HCT116 (cell line): ENCODE measurements around the gene RETREG1. TPM values are rescaled to one million over a fixed set of nuclear protein-coding genes. Genes with fewer than 3 reads are reported as not detected.

Experiments
- ATAC-seq: fragments of 200-7000 bp; cut with Tn5 transposase; 2 replicates; pipeline ENCODE4 v1.9.1; 2020; ENCODE audit warnings: mild to moderate bottlenecking, moderate library complexity
- BruUV-seq: library from RNA; stranded (reverse); fragments of 400-500 nt; replicated peaks from 2 replicates; lab custom pipeline; 2021; lab: Mats Ljungman, UMichigan
- CTCF ChIA-PET: fragments of 300-600 bp; sonication (Branson Sonifier 250); formaldehyde crosslinking; loops from one replicate; lab custom pipeline; 2021; ENCODE audit warnings: antibody characterized with exemption; lab: Charles Lee
- POLR2A ChIA-PET: fragments of 300-600, 350-600 bp; sonication (Branson Sonifier 250); formaldehyde crosslinking; loops from one replicate; lab custom pipeline; 2021; ENCODE audit warnings: antibody characterized with exemption; lab: Charles Lee
- RAD21 ChIA-PET, 2 experiments: fragments of 300-600 bp; sonication (Branson Sonifier 250); formaldehyde crosslinking; loops; one replicate each; lab custom pipeline; 2023; ENCODE audit warnings: low total read pairs in 2 of 2; ENCODE audit not compliant: uncharacterized antibody in 2 of 2, unreplicated experiment in 2 of 2, low non-redundant PET in 1 of 2; lab: Charles Lee
- DNase-seq: peaks from one replicate; pipeline ENCODE4 v3.0.0-alpha.2; 2010; ENCODE audit warnings: low read depth, low spot score
- H2AFZ ChIP-seq: fragments of 200-600 bp; shearing (Covaris generic), sonication (generic); 2 replicates; pipeline ENCODE4 v1.6.1; 2017; ENCODE audit warnings: low read depth, mixed run types, mixed read lengths, antibody characterized with exemption, low read length; ENCODE audit not compliant: poor library complexity, severe bottlenecking
- H3K27ac ChIP-seq: 2 replicates; pipeline ENCODE4 v1.5.1; 2012; ENCODE audit warnings: low read depth, low read length
- H3K27me3 ChIP-seq: fragments of 200-600 bp; sonication (generic); 2 replicates; pipeline ENCODE4 v1.6.1; 2016; ENCODE audit warnings: mixed run types, low read length, mixed read lengths; ENCODE audit not compliant: insufficient read depth
- H3K36me3 ChIP-seq, 2 experiments: fragments of 200-500 bp in 1 of 2; fragments of 200-600 bp in 1 of 2; sonication (Bioruptor generic) in 1 of 2; sonication (generic) in 1 of 2; 2 replicates each; pipeline versions ENCODE4 v1.5.1 to v1.6.1; 2014 to 2016; ENCODE audit warnings: low read length in 2 of 2, inconsistent platforms in 1 of 2, mixed read lengths in 1 of 2, mixed run types in 1 of 2; ENCODE audit not compliant: insufficient read depth in 2 of 2, control insufficient read depth in 1 of 2
- H3K4me1 ChIP-seq, 2 experiments: fragments of 200-600 bp in 1 of 2; sonication (generic) in 1 of 2; 2 replicates each; pipeline versions ENCODE4 v1.5.1 to v1.6.1; 2012 to 2017; ENCODE audit warnings: low read length in 2 of 2, inconsistent platforms in 1 of 2, mild to moderate bottlenecking in 1 of 2, mixed read lengths in 1 of 2, mixed run types in 1 of 2, moderate library complexity in 1 of 2; ENCODE audit not compliant: insufficient read depth in 2 of 2, control insufficient read depth in 1 of 2
- H3K4me2 ChIP-seq: fragments of 200-600 bp; sonication (generic); 2 replicates; pipeline ENCODE4 v1.6.1; 2017; ENCODE audit warnings: mixed run types, low read length, mixed read lengths
- H3K4me3 ChIP-seq, 2 experiments: fragments of 200-600 bp in 1 of 2; sonication (generic) in 1 of 2; replicated peaks in 1 of 2; 2 replicates each; pipeline ENCODE4 v1.5.1; 2011 to 2016; ENCODE audit warnings: low read length in 2 of 2, control low read depth in 1 of 2, low read depth in 1 of 2, mild to moderate bottlenecking in 1 of 2, mixed read lengths in 1 of 2, mixed run types in 1 of 2
- H3K79me2 ChIP-seq: fragments of 200-600 bp; sonication (generic); 2 replicates; pipeline ENCODE4 v1.6.1; 2017; ENCODE audit warnings: mild to moderate bottlenecking, mixed run types, low read length, moderate library complexity, mixed read lengths; ENCODE audit not compliant: insufficient read depth
- H3K9ac ChIP-seq: fragments of 200-600 bp; sonication (generic); 2 replicates; pipeline ENCODE4 v1.6.1; 2016; ENCODE audit warnings: low read length, mixed read lengths
- H3K9me2 ChIP-seq: fragments of 200-600 bp; sonication (generic), shearing (Covaris generic); 2 replicates; pipeline ENCODE4 v1.6.1; 2017; ENCODE audit warnings: mixed run types, mild to moderate bottlenecking, moderate library complexity; ENCODE audit not compliant: insufficient read depth
- H3K9me3 ChIP-seq, 2 experiments: fragments of 200-500 bp in 1 of 2; fragments of 200-600 bp in 1 of 2; sonication (Bioruptor generic) in 1 of 2; sonication (generic) in 1 of 2; 2 replicates each; pipeline ENCODE4 v1.6.1; 2014 to 2017; ENCODE audit warnings: low read length in 2 of 2, mixed read lengths in 2 of 2, inconsistent platforms in 1 of 2, low read depth in 1 of 2, mild to moderate bottlenecking in 1 of 2, mixed run types in 1 of 2, moderate library complexity in 1 of 2; ENCODE audit not compliant: control insufficient read depth in 1 of 2, insufficient read depth in 1 of 2
- H4K20me1 ChIP-seq: fragments of 200-600 bp; sonication (generic), shearing (Covaris generic); 2 replicates; pipeline ENCODE4 v1.6.1; 2017; ENCODE audit warnings: mixed run types, mild to moderate bottlenecking, moderate library complexity; ENCODE audit not compliant: insufficient read depth
- CBX3 ChIP-seq: IDR thresholded peaks from 2 replicates; pipeline ENCODE4 v1.6.1; 2012; ENCODE audit warnings: low read depth
- CEBPB ChIP-seq: IDR thresholded peaks from 2 replicates; pipeline ENCODE4 v1.6.1; 2012; ENCODE audit warnings: low read depth
- CTCF ChIP-seq, 3 experiments: fragments of 200-600 bp in 1 of 3; sonication (generic) in 1 of 3; IDR thresholded peaks in 2 of 3; conservative IDR thresholded peaks in 1 of 3; 2 replicates each; pipeline ENCODE4 v1.5.1; 2012 to 2017; ENCODE audit warnings: low read depth in 2 of 3, low read length in 2 of 3, antibody characterized with exemption in 1 of 3, borderline replicate concordance in 1 of 3, control low read depth in 1 of 3, mild to moderate bottlenecking in 1 of 3, mixed read lengths in 1 of 3, mixed run types in 1 of 3, moderate library complexity in 1 of 3; ENCODE audit not compliant: insufficient read depth in 1 of 3
- EGR1 ChIP-seq: IDR thresholded peaks from 2 replicates; pipeline ENCODE4 v1.6.1; 2012; ENCODE audit warnings: low read depth
- ELF1 ChIP-seq: IDR thresholded peaks from 2 replicates; pipeline ENCODE4 v1.6.1; 2012; ENCODE audit warnings: low read depth, borderline replicate concordance
- JUND ChIP-seq: IDR thresholded peaks from 2 replicates; pipeline ENCODE4 v1.6.1; 2012
- MAX ChIP-seq: IDR thresholded peaks from 2 replicates; pipeline ENCODE4 v1.6.1; 2012
- POLR2AphosphoS5 ChIP-seq: IDR thresholded peaks from 2 replicates; pipeline ENCODE4 v1.6.1; 2011; ENCODE audit warnings: mild to moderate bottlenecking, low read depth, low read length, moderate library complexity
- RAD21 ChIP-seq: IDR thresholded peaks from 2 replicates; pipeline ENCODE4 v1.6.1; 2012; ENCODE audit warnings: low read depth, mild to moderate bottlenecking
- SIN3A ChIP-seq: IDR thresholded peaks from 2 replicates; pipeline ENCODE4 v1.6.1; 2012; ENCODE audit warnings: low read depth
- SP1 ChIP-seq: IDR thresholded peaks from 2 replicates; pipeline ENCODE4 v1.6.1; 2012; ENCODE audit warnings: low read depth
- SRF ChIP-seq: IDR thresholded peaks from 2 replicates; pipeline ENCODE4 v1.6.1; 2012; ENCODE audit warnings: low read depth
- ZFX ChIP-seq: fragments of 450-650 bp; IDR thresholded peaks from 2 replicates; pipeline ENCODE4 v1.6.1; 2017
- intact Hi-C: fragments of 100-400 bp; cut with micrococcal nuclease; formaldehyde crosslinking; loops from 2 replicates; pipeline ENCODE4 v1.10.0; 2022
- total RNA-seq: library from RNA; stranded (reverse); gene quantifications from one replicate; pipeline ENCODE4 v1.2.1, GENCODE V29; 2021; ENCODE audit not compliant: unreplicated experiment
- TF ChIP-seq, protein P1 (sequence below): IDR thresholded peaks from 2 replicates; pipeline ENCODE4 v1.6.1; 2012; ENCODE audit warnings: low read depth
- TF ChIP-seq, protein P2 (sequence below): IDR thresholded peaks from 2 replicates; pipeline ENCODE4 v1.6.1; 2011; ENCODE audit warnings: mild to moderate bottlenecking, low read length, moderate library complexity; ENCODE audit not compliant: insufficient replicate concordance; ENCODE audit errors: extremely low read depth

The RETREG1 gene
- total RNA-seq, 1 experiment from 2014 or later = 6.0 TPM

DNA sequence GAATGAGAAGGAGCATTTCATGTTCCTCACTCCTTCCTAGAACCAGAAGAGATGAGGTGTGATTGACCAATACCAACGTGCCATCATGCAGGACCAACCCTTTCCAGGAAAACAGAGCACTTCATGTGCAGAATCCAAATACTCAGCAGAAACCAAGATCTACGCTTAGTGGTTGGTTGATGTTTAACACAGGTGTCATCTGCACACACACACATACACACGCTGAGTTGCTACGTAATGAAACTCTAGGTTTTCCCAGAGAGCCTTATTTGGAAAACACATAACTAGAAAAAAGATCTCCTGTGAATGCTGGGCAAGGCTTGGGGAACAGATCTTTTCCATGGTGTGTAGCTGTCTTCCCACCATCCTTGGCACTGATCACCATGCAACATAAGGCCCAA is 130.1 kb downstream of the RETREG1 start:
- H2AFZ ChIP-seq = no peak overlapping the region
- TF ChIP-seq EGR1 = no peak
- TF ChIP-seq SRF = no peak
- no peak for TF ChIP-seq RAD21
- no peak for TF ChIP-seq POLR2AphosphoS5
- no peak for TF ChIP-seq JUND
- TF ChIP-seq ELF1 = no peak
- TF ChIP-seq SIN3A = no peak
- no peak for TF ChIP-seq ZFX
- no peak for TF ChIP-seq CEBPB
- no peak for TF ChIP-seq SP1
- no peak overlapping the region for H3K4me3 ChIP-seq
- ChIA-PET RAD21 (no interaction called here), CTCF (interaction anchor here (1.9 kb wide), 1 partner anchor 66 kb away, joined by 4 read pairs; no protein-coding TSS in a partner anchor), POLR2A (no interaction called here)
- no peaks in the 10 kb centered on the region for H3K79me2 ChIP-seq
- no peaks in the 10 kb centered on the region for H3K9me3 ChIP-seq
- no peaks in the 10 kb centered on the region for H3K27me3 ChIP-seq
- intact Hi-C loops = no loop called here
- H3K9ac ChIP-seq = no peak overlapping the region
- no peaks in the 10 kb centered on the region for H3K36me3 ChIP-seq
- no peaks in the 10 kb centered on the region for H3K9me2 ChIP-seq
- no peak overlapping the region for H3K4me2 ChIP-seq
- DNase-seq (no peak), ATAC-seq (no peak)
- BruUV-seq = no TSS peak
- H3K4me1 ChIP-seq = no peaks in the 10 kb centered on the region
- H4K20me1 ChIP-seq = no peaks in the 10 kb centered on the region
- H3K27ac ChIP-seq = no peak overlapping the region

- Histone ChIP-seq H3K9ac (no peak overlapping the region), H3K9me3 (no peaks in the 10 kb centered on the region), H3K79me2 (no peaks in the 10 kb centered on the region), H3K36me3 (no peaks in the 10 kb centered on the region), H3K9me2 (no peaks in the 10 kb centered on the region), H3K27ac (no peak overlapping the region), H4K20me1 (no peaks in the 10 kb centered on the region), H2AFZ (no peak overlapping the region), H3K4me2 (no peak overlapping the region), H3K4me1 (no peaks in the 10 kb centered on the region), H3K4me3 (no peak overlapping the region), H3K27me3 (no peaks in the 10 kb centered on the region)
- ChIA-PET POLR2A (no interaction called here), RAD21 (no interaction called here), CTCF (interaction anchor here (1.9 kb wide), 1 partner anchor 67 kb away, joined by 4 read pairs; no protein-coding TSS in a partner anchor)
- no peak for DNase-seq
- no peak for ATAC-seq
- no TSS peak for BruUV-seq
- intact Hi-C loops = no loop called here
- TF ChIP-seq JUND (no peak), SP1 (no peak), CTCF (IDR thresholded peaks at IDR 0.05 in 2 of 3, conservative IDR thresholded peaks at IDR 0.05 in 1 of 3; ENCODE audit: borderline replicate concordance in 1 of 3, insufficient read depth in 1 of 3, low read depth in 2 of 3, low read length in 2 of 3) (no peak), POLR2AphosphoS5 (no peak), CBX3 (no peak), MAX (no peak)
- TF ChIP-seq, protein P1, sequence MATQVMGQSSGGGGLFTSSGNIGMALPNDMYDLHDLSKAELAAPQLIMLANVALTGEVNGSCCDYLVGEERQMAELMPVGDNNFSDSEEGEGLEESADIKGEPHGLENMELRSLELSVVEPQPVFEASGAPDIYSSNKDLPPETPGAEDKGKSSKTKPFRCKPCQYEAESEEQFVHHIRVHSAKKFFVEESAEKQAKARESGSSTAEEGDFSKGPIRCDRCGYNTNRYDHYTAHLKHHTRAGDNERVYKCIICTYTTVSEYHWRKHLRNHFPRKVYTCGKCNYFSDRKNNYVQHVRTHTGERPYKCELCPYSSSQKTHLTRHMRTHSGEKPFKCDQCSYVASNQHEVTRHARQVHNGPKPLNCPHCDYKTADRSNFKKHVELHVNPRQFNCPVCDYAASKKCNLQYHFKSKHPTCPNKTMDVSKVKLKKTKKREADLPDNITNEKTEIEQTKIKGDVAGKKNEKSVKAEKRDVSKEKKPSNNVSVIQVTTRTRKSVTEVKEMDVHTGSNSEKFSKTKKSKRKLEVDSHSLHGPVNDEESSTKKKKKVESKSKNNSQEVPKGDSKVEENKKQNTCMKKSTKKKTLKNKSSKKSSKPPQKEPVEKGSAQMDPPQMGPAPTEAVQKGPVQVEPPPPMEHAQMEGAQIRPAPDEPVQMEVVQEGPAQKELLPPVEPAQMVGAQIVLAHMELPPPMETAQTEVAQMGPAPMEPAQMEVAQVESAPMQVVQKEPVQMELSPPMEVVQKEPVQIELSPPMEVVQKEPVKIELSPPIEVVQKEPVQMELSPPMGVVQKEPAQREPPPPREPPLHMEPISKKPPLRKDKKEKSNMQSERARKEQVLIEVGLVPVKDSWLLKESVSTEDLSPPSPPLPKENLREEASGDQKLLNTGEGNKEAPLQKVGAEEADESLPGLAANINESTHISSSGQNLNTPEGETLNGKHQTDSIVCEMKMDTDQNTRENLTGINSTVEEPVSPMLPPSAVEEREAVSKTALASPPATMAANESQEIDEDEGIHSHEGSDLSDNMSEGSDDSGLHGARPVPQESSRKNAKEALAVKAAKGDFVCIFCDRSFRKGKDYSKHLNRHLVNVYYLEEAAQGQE = no peak
- TF ChIP-seq, protein P2, sequence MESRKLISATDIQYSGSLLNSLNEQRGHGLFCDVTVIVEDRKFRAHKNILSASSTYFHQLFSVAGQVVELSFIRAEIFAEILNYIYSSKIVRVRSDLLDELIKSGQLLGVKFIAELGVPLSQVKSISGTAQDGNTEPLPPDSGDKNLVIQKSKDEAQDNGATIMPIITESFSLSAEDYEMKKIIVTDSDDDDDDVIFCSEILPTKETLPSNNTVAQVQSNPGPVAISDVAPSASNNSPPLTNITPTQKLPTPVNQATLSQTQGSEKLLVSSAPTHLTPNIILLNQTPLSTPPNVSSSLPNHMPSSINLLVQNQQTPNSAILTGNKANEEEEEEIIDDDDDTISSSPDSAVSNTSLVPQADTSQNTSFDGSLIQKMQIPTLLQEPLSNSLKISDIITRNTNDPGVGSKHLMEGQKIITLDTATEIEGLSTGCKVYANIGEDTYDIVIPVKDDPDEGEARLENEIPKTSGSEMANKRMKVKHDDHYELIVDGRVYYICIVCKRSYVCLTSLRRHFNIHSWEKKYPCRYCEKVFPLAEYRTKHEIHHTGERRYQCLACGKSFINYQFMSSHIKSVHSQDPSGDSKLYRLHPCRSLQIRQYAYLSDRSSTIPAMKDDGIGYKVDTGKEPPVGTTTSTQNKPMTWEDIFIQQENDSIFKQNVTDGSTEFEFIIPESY = no peak
Measured at GRCh38 chr5:16485656-16486055, 131.1 kb downstream of the RETREG1 start.
